ENCODE data around the gene TSPAN14. TPM values are rescaled to one million over a fixed set of nuclear protein-coding genes. Genes with fewer than 3 reads are reported as not detected.
"Not testable (repeated sequence)": the region's sequence is repeated elsewhere in the genome, so short reads cannot be mapped to it uniquely, and the experiment has no call there.

Gene TSPAN14
- total and polyA plus RNA-seq, 2 donors (not counting 1 experiment from before 2014, with no cell fraction given) = 12.1 to 50.0 TPM

GRCh38 chr10:80415734-80416478, 38.2 kb upstream of the TSPAN14 start:
- H2AFZ ChIP-seq (ENCODE audit: low read length) = no peak overlapping the region
- H3K4me2 ChIP-seq (ENCODE audit: extremely low read depth, insufficient read depth, low read length) = no peak overlapping the region
- no peaks in the 10 kb centered on the region for H3K4me1 ChIP-seq (ENCODE audit: control insufficient read depth, extremely low read depth, insufficient read depth, low read length)
- H3K4me3 ChIP-seq (replicated peaks in 1 of 4; ENCODE audit: control extremely low read depth in 1 of 4, insufficient read depth in 1 of 4, low read depth in 3 of 4, low read length in 4 of 4) = no peak overlapping the region
- DNase-seq (ENCODE audit: low read depth in 2 of 2) = no peak
- no peaks in the 10 kb centered on the region for H3K79me2 ChIP-seq (ENCODE audit: control insufficient read depth, insufficient read depth, low read length)
- no peak overlapping the region for H3K27ac ChIP-seq (ENCODE audit: insufficient read depth, low read length)
- H4K20me1 ChIP-seq (ENCODE audit: control insufficient read depth, extremely low read depth, insufficient read depth, low read length) = no peaks in the 10 kb centered on the region
- no peaks in the 10 kb centered on the region for H3K27me3 ChIP-seq (ENCODE audit: control insufficient read depth, insufficient read depth, low read length)
- no peaks in the 10 kb centered on the region for H3K36me3 ChIP-seq (ENCODE audit: control insufficient read depth, insufficient read depth, low read length)
- no peak overlapping the region for H3K9ac ChIP-seq (ENCODE audit: insufficient read depth, low read length)
- no peaks in the 10 kb centered on the region for H3K9me3 ChIP-seq (ENCODE audit: control insufficient read depth, insufficient read depth, low read depth, low read length)
- TF ChIP-seq CTCF (conservative IDR thresholded peaks at IDR 0.05 in 1 of 2, IDR thresholded peaks at IDR 0.05 in 1 of 2; ENCODE audit: low read depth in 1 of 2, low read length in 2 of 2) (no peak), EZH2 (IDR thresholded peaks at IDR 0.05; ENCODE audit: low read length, missing control alignments) (no peak)

GRCh38 chr10:80416479-80417098, 37.5 kb upstream of the TSPAN14 start:
- Histone ChIP-seq H4K20me1 (ENCODE audit: control insufficient read depth, extremely low read depth, insufficient read depth, low read length) (no peaks in the 10 kb centered on the region), H3K79me2 (ENCODE audit: control insufficient read depth, insufficient read depth, low read length) (no peaks in the 10 kb centered on the region), H3K9ac (ENCODE audit: insufficient read depth, low read length) (no peak overlapping the region), H3K4me2 (ENCODE audit: extremely low read depth, insufficient read depth, low read length) (no peak overlapping the region), H3K27ac (ENCODE audit: insufficient read depth, low read length) (no peak overlapping the region), H3K36me3 (ENCODE audit: control insufficient read depth, insufficient read depth, low read length) (no peaks in the 10 kb centered on the region), H3K27me3 (ENCODE audit: control insufficient read depth, insufficient read depth, low read length) (no peaks in the 10 kb centered on the region), H3K4me3 (replicated peaks in 1 of 4; ENCODE audit: control extremely low read depth in 1 of 4, insufficient read depth in 1 of 4, low read depth in 3 of 4, low read length in 4 of 4) (no peak overlapping the region), H3K9me3 (ENCODE audit: control insufficient read depth, insufficient read depth, low read depth, low read length) (no peaks in the 10 kb centered on the region), H3K4me1 (ENCODE audit: control insufficient read depth, extremely low read depth, insufficient read depth, low read length) (no peaks in the 10 kb centered on the region), H2AFZ (ENCODE audit: low read length) (no peak overlapping the region)
- DNase-seq (ENCODE audit: low read depth in 2 of 2) = peak; percentile 34 to 89
- TF ChIP-seq EZH2 (IDR thresholded peaks at IDR 0.05; ENCODE audit: low read length, missing control alignments) (no peak), CTCF (conservative IDR thresholded peaks at IDR 0.05 in 1 of 2, IDR thresholded peaks at IDR 0.05 in 1 of 2; ENCODE audit: low read depth in 1 of 2, low read length in 2 of 2) (no peak)

GRCh38 chr10:80417256-80417655, 36.9 kb upstream of the TSPAN14 start:
- not testable (repeated sequence) for H3K4me3 ChIP-seq (replicated peaks in 1 of 4; ENCODE audit: control extremely low read depth in 1 of 4, insufficient read depth in 1 of 4, low read depth in 3 of 4, low read length in 4 of 4); H3K79me2 ChIP-seq (ENCODE audit: control insufficient read depth, insufficient read depth, low read length); DNase-seq (ENCODE audit: low read depth in 2 of 2); H3K27me3 ChIP-seq (ENCODE audit: control insufficient read depth, insufficient read depth, low read length); H3K27ac ChIP-seq (ENCODE audit: insufficient read depth, low read length); H2AFZ ChIP-seq (ENCODE audit: low read length); H3K4me1 ChIP-seq (ENCODE audit: control insufficient read depth, extremely low read depth, insufficient read depth, low read length); H3K9me3 ChIP-seq (ENCODE audit: control insufficient read depth, insufficient read depth, low read depth, low read length); H4K20me1 ChIP-seq (ENCODE audit: control insufficient read depth, extremely low read depth, insufficient read depth, low read length); H3K4me2 ChIP-seq (ENCODE audit: extremely low read depth, insufficient read depth, low read length); H3K36me3 ChIP-seq (ENCODE audit: control insufficient read depth, insufficient read depth, low read length); H3K9ac ChIP-seq (ENCODE audit: insufficient read depth, low read length)
